ENCODE results near the gene QTRT2.

The QTRT2 gene

DNA sequence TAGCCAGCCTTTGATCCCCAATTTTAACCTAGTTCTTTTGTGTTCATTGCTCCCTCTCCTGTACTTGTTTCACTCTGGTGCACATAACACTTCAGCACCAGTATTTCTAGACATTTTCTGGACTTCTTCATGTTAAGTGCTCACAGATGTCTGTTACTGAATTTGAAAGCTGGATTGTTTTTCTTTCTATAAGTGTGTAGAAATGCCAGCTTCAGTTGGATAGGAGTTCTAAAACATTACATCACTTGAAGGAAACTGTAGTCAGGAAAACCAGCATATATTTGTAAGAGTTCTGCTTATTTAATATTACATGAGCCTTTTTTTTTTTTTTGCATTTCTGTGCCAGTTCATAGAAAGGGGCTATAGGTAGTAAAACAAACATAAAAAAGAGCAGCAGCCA lies 21.6 kb downstream of the QTRT2 start:
- DNase-seq (ENCODE audit: low spot score) = no peak

DNA sequence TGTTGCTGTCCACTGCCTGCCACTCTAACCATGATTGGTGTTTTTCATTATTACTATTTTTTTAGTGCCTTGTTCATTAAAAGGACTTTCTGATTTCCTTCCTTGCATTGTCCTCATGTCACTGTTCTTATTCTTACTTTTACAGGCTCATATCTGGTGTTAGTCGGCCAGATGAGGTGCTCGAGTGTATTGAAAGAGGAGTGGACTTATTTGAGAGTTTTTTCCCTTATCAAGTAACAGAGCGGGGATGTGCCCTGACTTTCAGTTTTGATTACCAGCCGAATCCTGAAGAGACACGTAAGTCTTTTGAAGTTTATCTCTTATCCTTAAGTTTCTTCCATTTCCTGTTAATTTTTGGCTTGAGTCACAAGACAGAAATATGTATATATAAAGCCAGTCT lies 23.2 kb downstream of the QTRT2 start:
- DNase-seq (ENCODE audit: low spot score) = no peak

DNA sequence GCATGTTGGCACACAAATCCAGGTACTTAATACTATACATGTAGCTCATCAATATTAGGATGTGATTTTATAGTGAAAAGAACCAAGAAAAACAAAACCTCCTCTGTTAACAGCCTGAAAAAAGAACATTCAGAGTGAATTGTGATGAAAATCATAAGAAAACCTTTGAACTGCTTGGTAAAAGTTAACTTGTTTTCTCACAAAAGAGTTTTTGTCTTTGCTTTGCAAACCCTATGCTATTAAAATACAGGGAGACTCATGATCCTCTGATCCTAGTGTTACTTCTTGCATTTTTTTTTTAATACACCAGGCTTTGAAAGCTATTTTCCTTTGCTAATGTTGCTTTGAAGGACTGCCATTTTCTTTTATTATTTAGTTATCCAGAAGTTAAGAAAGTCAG lies 23.7 kb downstream of the QTRT2 start:
- no peak for DNase-seq (ENCODE audit: low spot score)

DNA sequence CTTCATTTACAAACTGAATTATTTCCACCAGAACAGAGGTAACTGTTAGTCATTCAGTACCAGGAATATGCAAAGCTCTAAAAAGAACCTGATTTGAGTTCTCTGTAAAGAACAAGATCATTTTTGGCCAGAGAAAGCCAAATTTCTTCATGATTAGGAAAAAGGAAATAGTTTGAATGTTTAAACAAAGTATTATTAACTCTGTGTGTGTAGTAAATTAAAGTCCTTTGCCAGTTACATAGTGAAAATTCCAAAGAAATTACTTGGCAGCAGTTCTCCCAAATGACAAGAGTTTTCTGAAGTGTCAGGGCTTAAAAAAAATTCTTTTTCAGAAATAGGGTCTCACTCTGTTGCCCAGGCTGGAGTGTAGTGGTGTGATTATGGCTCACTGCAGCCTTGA lies 24.5 kb downstream of the QTRT2 start:
- no peak for DNase-seq (ENCODE audit: low spot score)

DNA sequence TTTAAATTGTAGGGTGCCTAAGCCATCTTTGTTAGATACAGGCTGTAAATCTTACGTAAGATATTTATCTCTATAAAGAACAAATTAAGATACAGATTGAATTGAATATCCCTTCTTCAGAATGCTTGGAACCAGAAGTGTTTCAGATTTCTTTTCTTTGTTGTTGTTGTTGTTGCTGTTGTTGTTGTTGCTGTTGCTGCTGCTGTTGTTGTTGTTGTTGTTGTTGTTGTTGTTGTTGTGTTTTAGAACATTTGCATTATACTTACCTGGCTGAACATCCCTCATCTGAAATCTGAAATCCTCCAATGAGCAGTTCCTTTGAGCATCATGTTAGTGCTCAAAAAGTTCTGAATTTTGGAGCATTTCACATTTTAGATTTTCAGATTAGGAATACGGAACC lies 26.6 kb downstream of the QTRT2 start:
- no peak for DNase-seq (ENCODE audit: low spot score)

DNA sequence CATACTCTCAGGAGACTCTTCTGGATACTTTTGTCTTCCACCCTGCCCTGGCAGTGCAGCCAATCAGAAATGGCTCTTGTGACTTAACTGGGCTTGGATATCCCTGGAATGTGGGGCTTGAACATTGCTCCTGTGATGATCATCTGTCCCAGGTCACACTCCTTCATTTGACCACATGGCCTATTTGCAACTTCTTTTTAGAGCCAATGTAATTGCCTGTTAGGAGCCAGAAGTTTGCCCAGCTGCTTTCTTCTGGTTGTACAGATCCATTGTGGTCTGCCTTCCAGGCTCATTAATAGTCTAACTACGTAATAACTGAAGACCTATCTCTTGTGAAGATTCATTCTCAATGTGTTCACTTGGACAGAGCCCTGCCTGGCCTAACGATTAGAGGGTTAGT lies 29.8 kb downstream of the QTRT2 start:
- no peak for DNase-seq (ENCODE audit: low spot score)

DNA sequence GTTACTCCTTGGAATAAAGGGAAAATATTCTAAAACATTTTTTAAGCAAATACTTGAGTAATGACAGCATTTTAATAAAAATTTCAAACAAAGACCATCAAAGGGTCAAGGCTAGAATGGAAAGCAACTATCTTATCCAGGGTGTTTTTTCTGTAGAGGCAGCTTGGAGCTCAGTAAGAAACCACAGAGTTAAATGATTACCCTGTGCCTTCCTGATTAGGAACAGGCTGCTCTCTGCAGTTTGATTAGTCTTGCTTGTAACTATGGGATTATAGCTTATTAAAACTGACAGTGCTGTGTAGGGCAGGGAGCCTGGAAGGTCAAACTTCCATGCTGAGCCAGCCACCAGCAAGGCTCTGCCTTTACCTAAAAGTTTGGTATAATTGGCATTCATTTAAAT lies 33.1 kb downstream of the QTRT2 start:
- no peak for DNase-seq (ENCODE audit: low spot score)

DNA sequence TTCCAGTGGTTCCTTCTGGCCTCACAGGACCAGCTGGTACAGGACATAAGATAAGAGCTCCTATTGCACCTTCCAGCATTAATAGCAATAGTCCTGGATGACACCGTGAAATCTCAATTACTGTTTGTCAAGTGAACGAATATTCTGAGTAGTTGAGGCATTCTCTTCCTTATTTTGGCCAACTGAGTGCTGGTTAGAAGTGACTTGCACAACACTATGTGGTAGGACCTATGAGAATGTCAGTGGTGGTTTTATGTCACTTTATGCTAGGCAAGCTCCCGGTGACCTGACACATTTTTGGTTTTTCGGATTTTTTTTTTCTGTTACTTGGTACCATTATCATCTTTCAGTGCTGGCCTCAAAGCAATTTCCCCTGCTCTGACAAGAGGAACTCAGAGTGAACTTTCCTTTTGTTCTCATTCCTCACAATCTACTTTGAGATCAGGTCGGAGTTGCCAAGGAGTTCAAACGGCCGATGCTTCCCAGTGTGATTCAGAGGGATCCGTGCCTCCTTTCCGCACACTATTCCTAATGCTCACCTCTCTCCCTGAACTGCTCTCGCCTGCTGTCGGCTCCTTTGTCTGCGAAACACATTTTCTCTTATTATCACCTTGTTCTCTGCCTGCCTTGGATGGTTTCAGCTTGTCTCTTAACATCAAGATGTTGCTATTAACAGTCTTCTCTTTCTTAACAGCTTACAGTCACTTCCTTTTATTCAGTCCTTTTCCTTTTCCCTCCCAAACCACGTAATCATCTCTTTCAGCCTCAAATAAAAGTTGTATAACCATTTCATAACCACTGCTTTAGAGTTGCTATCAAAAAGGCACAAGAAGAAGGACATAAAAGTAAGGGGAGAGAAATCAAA lies 35.8 kb downstream of the QTRT2 start:
- DNase-seq (ENCODE audit: low spot score) = no peak

DNA sequence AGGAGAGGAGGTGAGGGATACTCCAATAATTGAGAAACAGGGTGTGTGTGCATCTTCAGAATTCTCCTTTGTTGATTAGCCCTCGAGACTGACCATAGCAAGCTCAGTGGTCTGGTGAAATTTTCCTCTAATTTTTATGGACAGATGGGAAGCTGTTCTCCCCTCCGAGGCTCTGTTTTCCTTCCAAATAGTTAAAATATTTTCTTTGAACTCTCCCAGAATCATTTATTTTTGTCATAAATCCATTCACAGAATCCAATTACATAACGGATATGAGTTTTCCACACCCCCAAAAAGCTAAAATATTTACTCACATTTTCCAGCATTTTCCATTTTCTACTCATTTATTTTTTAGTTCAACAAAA lies 36.5 kb downstream of the QTRT2 start:
- DNase-seq (ENCODE audit: low spot score) = no peak

DNA sequence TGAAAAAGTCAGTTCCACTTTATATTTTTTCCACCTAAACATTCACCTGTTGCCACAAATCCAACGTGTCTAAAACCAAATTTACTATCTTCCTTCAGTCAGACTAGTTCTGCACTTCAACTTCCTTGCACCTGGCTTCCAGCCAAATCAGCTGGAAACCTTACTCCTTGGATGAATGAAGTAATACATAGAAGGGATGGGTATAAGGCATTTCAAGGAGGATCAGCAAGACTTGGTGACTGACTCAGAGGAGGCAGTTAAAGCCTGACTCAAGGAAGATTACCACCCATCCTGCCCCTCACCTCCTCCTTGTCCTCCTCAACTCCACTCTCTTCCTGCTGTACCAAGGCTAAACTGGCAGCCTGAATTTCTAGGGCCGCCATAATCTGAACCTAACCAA lies 37.1 kb downstream of the QTRT2 start:
- no peak for DNase-seq (ENCODE audit: low spot score)

DNA sequence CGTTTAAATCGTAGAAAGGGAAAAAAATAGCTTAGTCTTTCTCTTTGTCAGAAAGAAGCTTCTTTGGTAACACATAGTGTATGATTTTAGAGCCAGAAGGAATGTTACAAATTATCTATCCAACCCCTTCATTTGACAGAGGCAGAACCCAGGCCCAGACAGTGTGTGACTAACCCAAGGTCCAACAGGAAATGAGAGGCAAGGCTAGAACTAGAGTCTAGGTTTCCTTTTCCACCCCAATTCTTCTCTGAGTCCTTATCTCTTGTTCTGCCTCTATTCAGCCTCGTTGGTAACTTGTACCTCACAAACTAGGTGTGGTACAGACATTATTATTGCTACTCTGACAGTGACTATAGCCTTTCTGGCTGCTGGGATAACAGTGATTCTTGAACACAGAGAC lies 39.3 kb downstream of the QTRT2 start:
- DNase-seq (ENCODE audit: low spot score) = no peak

DNA sequence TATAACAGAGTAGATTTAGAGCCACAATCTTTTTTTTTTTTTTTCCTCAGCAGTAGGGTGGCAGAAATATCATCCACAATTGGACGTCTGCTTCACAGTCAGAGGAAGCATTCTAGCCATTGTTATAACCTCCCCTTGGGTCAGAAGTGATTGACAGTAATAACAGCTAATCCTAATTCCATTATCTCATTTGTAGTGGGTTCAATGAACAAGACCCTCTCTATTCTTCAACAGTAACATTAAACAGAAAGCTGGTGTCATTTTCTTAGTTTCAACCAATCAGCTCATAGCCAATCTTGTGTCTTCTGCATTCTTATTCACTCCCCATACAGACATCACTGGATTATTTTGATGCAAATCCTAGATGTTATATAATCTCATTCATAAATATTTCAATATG lies 44.6 kb downstream of the QTRT2 start:
- DNase-seq (ENCODE audit: low spot score) = no peak

DNA sequence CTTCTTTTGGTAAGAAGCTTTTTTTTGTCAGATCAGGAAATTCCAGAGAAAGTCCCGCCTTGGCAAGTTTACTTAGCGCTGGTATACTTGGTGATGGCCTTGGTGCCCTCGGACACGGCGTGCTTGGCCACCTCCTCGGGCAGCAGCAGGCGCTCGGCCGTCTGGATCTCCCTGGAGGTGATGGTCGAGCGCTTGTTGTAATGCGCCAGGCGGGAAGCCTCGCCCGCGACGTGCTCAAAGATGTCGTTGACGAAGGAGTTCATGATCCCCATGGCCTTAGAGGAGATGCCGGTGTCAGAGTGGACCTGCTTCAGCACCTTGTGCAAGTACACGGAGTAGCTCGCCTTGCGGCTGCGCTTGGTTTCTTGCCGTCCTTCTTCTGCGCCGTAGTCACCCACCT lies 46.6 kb downstream of the QTRT2 start:
- DNase-seq (ENCODE audit: low spot score) = no peak

DNA sequence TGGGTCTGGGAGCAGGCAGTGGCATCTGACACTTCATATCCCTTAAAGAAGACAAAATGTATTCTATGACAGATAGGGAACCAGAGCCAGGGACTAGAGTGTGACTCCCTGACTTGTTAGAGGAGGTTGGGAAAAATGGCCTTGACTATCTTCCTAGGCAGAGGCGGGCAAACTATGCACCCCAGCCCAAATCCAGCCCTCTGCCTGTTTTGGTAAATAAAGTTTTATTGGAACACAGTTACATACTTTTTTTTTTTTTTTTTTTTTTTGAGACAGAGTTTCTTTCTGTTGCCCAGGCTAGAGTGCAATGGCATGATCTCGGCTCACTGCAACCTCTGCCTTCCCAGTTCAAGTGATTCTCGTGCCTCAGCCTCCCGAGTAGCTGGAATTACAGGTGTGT lies 47.3 kb downstream of the QTRT2 start:
- no peak for DNase-seq (ENCODE audit: low spot score)

DNA sequence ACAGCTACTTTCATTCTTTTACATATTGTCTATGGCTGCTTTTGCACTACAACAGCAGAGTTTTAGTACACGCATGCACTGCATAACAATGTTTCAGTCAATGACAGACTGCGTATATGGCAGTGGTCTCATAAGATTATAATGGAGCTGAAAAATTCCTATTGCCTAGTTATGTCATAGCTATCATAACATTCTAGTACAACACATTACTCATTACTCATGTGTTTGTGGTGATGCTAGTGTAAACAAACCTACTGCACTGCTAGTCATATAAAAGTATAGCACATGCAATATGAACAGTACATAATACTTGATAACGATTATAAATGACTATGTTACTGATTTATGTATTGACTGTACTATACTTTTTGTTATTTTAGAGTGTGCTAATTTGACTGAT lies 47.9 kb downstream of the QTRT2 start:
- no peak for DNase-seq (ENCODE audit: low spot score)

DNA sequence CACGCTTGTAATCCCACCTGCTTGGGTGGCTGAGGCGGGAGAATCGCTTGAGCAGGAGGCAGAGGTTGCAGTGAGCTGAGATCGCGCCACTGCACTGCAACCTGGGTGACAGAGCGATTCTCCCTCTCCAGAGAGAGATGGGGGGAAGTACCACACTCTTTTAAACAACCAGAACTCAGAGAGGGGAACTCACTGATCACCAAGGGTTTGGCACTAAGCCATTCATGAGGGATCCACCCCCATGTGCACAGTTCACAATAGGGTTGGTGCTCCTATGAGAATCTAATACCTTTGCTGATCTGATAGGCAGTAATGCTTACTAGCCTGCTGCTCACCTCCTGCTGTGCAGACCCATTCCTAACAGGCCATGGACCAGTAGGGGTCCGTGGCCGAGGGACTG lies 51.6 kb downstream of the QTRT2 start:
- DNase-seq (ENCODE audit: low spot score) = no peak

DNA sequence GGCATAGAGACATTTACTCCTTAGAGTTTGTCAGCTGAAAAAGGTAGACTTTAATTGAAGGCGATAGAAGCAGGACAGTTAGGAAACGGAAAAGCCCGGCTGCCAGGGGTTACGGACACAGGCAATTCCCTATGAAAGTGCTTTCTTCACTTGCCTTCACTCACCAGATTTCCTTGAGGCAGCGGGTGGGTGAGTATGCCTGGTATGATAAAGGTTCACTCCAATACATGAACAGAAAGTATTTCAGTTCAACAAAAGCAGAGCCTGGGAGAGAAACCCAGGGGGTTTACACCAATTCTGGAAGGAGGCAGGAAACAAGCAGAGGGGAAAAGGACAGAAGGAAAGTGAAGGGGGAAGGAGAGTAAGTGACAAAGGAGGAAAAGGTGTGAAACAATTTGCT lies 53.9 kb downstream of the QTRT2 start:
- no peak for DNase-seq (ENCODE audit: low spot score)

DNA sequence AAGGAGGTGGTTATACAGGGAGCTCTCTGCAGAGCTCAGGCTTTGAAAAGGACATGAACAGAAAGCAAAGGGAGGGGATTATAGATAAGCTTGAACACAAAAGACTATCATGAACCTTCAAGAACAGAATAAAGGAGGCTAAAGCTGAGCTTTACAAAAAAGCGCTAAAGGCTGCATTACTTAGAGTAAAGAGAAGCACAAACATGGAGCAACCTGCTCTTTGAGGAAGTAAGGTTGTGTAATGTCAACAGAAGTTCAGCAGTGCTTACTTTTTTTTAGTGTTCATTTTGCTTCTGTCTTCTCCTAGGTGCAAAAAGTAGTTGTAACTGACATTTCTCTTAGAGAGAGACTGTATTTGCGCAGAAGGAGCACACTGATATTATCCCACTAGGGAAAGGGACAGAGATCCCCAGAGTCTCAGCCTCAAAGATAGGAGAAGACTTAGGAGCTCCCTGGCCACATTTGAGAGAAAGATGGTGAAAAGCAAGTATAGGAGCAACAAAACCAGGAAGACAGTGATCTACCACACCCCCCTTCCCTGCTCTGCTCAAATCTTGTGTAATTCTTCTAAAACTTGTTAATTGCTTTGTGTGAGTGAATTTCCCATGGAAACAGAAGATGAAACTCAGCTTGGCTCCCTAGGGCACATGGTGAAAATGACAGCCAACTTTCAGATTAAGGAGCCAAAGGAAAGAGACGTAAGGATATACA lies 54.7 kb downstream of the QTRT2 start:
- no peak for DNase-seq (ENCODE audit: low spot score)

DNA sequence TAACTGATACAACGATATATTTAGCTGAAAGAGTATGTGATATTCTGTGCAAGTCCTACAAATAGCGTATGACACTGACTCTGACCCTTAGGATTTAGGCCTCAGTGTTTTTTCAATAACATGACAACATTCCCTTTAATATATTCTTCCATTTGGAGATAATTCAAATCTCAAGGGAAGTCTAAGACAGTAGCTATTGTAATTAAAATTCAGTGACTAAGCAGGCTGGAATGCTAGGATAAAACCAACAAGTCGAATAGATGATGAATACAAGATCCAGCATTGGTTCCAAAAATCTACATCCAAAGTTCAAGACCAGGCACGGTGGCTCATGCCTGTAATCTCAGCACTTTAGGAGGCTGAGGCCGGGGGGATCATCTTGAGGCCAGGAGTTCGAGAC lies 56.2 kb downstream of the QTRT2 start:
- no peak for DNase-seq (ENCODE audit: low spot score)

DNA sequence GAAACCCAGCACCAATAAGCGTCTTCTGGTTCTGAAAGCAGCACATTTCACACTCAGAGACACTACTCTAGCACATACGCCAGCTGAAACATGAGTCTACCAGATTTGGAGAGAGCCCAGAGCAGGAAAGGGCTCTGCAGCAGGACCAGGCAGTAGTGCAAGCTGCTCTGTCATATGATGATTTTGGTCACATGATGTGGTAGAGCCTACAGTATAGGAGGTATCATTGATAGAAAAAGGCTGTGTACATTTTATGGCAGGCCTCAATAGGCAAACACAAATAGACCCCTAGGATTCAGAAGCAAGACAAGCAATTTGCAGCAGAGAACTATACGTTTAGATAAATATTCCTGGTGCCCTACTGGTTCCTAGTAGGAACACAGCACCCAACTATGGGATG lies 58.2 kb downstream of the QTRT2 start:
- DNase-seq (ENCODE audit: low spot score) = no peak

DNA sequence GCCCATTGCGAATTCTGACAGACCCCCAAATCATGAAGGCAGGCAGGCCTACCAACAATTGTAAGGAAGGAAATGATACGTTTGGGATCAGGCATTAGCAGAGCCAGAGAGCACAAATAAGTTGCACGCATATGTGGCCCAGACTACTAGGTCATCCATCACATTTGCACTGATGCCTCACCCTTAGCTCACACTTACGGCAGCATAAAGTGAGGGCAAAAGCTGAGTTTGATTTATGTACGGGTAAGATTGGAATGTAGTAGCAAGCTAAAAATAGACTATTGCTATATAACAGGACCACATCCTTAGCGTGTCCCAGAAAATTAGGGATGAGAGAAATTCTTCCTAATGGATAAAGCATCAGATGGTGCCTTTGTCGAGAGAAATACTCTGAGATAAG lies 58.6 kb downstream of the QTRT2 start:
- no peak for DNase-seq (ENCODE audit: low spot score)

DNA sequence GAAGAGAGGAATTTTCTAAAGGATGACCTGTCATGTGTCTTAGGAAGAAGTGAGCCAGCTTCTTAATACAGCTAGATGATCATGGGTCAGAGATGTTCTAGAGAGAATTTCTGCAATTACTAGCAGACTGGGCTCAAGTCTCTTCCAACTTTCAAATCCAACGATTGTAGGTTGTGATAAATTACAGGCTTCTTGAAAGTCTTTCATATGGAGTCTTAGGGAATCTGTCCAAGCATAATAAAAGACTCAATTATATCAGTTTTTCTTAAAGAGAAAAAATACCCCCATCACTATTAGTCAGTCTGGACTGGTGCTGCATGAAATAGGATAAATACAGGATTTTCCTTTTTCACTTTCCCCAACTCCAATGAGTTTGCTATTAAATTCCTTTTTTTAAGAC lies 63.2 kb downstream of the QTRT2 start:
- DNase-seq (ENCODE audit: low spot score) = no peak

DNA sequence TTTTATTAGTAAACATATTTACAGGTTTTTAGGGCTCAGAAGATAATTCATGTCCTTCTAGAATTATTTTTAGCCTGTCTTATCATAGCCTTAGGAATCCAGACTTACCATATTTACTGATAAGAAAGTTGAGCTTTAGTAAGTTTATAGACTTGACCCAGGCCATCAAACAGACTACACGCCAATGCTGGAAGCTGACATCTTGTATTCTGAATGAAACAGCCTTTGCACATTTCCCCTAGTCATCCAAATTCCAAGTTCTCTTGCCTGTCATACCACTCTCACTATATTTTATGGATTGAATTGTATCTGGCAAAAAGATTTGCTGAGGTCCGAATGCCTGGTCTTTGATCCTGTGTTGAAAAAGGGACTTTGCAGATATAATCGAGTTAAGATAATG lies 63.7 kb downstream of the QTRT2 start:
- DNase-seq (ENCODE audit: low spot score) = no peak
